ENCODE measurements around the gene SLC22A3.

- TF ChIP-seq CTCF (IDR thresholded peaks at IDR 0.05) (no peak), IRF2 (CRISPR knock-in tag; IDR thresholded peaks at IDR 0.05; ENCODE audit: borderline replicate concordance, low read depth) (no peak), CREM (CRISPR knock-in tag; IDR thresholded peaks at IDR 0.05) (no peak), NR1H2 (CRISPR knock-in tag; IDR thresholded peaks at IDR 0.05) (no peak), STAT6 (CRISPR knock-in tag; conservative IDR thresholded peaks at IDR 0.05; ENCODE audit: low read depth) (no peak), TEAD4 (CRISPR knock-in tag; IDR thresholded peaks at IDR 0.05) (no peak), MAX (CRISPR knock-in tag; IDR thresholded peaks at IDR 0.05) (no peak), NFATC4 (CRISPR knock-in tag; IDR thresholded peaks at IDR 0.05) (no peak), SMAD4 (CRISPR knock-in tag; IDR thresholded peaks at IDR 0.05) (no peak), SMAD3 (CRISPR knock-in tag; IDR thresholded peaks at IDR 0.05; ENCODE audit: borderline replicate concordance) (no peak), ZNF423 (CRISPR knock-in tag; IDR thresholded peaks at IDR 0.05) (no peak), HMGXB4 (CRISPR knock-in tag; IDR thresholded peaks at IDR 0.05) (no peak)
Measured at GRCh38 chr6:160375561-160375949, 27.4 kb downstream of the SLC22A3 start.

Measured in WTC11 (cell line).